Measurements from ENCODE around the gene LMF1.

Gene LMF1

GRCh38 chr16:915546-915945 is 55.2 kb downstream of the LMF1 start:
- H3K36me3 ChIP-seq: no peaks in the 10 kb centered on the region
- H3K9me3 ChIP-seq: no peaks in the 10 kb centered on the region
- H3K4me3 ChIP-seq (ENCODE audit: low read depth, low read length): no peak overlapping the region
- H3K4me1 ChIP-seq: peaks cover 7% of the 10 kb centered on the region
- H3K27me3 ChIP-seq: no peaks in the 10 kb centered on the region
- DNase-seq: no peak
- TF ChIP-seq CTCF (IDR thresholded peaks at IDR 0.05; ENCODE audit: low read depth, low read length): no peak

GRCh38 chr16:914440-914839 is 56.3 kb downstream of the LMF1 start:
- Histone ChIP-seq H3K36me3 (peaks cover 5% of the 10 kb centered on the region; the same call in 1 of the 2 replicates), H3K4me3 (ENCODE audit: low read depth, low read length) (no peak overlapping the region), H3K4me1 (no peaks in the 10 kb centered on the region), H3K27me3 (no peaks in the 10 kb centered on the region), H3K9me3 (no peaks in the 10 kb centered on the region)
- no peak for TF ChIP-seq CTCF (IDR thresholded peaks at IDR 0.05; ENCODE audit: low read depth, low read length)
- no peak for DNase-seq

GRCh38 chr16:913817-914439 is 56.9 kb downstream of the LMF1 start:
- no peaks in the 10 kb centered on the region for H3K27me3 ChIP-seq
- no peak for DNase-seq
- TF ChIP-seq CTCF (IDR thresholded peaks at IDR 0.05; ENCODE audit: low read depth, low read length): no peak
- H3K4me3 ChIP-seq (ENCODE audit: low read depth, low read length): no peak overlapping the region
- H3K9me3 ChIP-seq: no peaks in the 10 kb centered on the region
- no peaks in the 10 kb centered on the region for H3K4me1 ChIP-seq
- peaks cover 5% of the 10 kb centered on the region; the same call in 1 of the 2 replicates for H3K36me3 ChIP-seq

GRCh38 chr16:912684-913613 is 57.8 kb downstream of the LMF1 start:
- H3K27me3 ChIP-seq: no peaks in the 10 kb centered on the region
- no peak for DNase-seq
- no peaks in the 10 kb centered on the region for H3K9me3 ChIP-seq
- no peaks in the 10 kb centered on the region for H3K4me1 ChIP-seq
- no peak for TF ChIP-seq CTCF (IDR thresholded peaks at IDR 0.05; ENCODE audit: low read depth, low read length)
- H3K4me3 ChIP-seq (ENCODE audit: low read depth, low read length): no peak overlapping the region
- peaks cover 5% of the 10 kb centered on the region; the same call in 1 of the 2 replicates for H3K36me3 ChIP-seq

GRCh38 chr16:912322-912683 is 58.5 kb downstream of the LMF1 start:
- H3K9me3 ChIP-seq: no peaks in the 10 kb centered on the region
- no peak overlapping the region for H3K4me3 ChIP-seq (ENCODE audit: low read depth, low read length)
- no peaks in the 10 kb centered on the region for H3K27me3 ChIP-seq
- TF ChIP-seq CTCF (IDR thresholded peaks at IDR 0.05; ENCODE audit: low read depth, low read length): no peak
- no peak for DNase-seq
- H3K36me3 ChIP-seq: peaks cover 5% of the 10 kb centered on the region; the same call in 1 of the 2 replicates
- H3K4me1 ChIP-seq: no peaks in the 10 kb centered on the region
